Peyer's patch (tissue), 4 donors: ENCODE measurements around the gene RFX4. TPM values are rescaled to one million over a fixed set of nuclear protein-coding genes. Genes with fewer than 3 reads are reported as not detected.
A peak's percentile ranks its signal among the peaks of the same experiment; 100 is the strongest.

Experiments used
- DNase-seq, 3 donors: peaks; one replicate each; pipeline ENCODE4 v3.0.0-alpha.2; 2017 to 2019
- H3K27ac ChIP-seq, 4 donors: fragments of 200-600 bp; sonication (generic); one replicate each; pipeline ENCODE4 v1.5.1; 2016 to 2019
- H3K27me3 ChIP-seq, 2 donors: fragments of 200-600 bp; sonication (generic); one replicate each; pipeline ENCODE4 v1.5.1; 2019
- H3K36me3 ChIP-seq, 3 donors: fragments of 200-600 bp; sonication (generic); one replicate each; pipeline ENCODE4 v1.5.1; 2016 to 2019
- H3K4me1 ChIP-seq, 4 donors: fragments of 200-600 bp; sonication (generic); one replicate each; pipeline ENCODE4 v1.5.1; 2016 to 2019
- H3K4me3 ChIP-seq, 4 donors: fragments of 200-600 bp; sonication (generic); 1 replicate in 3 of 4; 2 replicates in 1 of 4; pipeline ENCODE4 v1.5.1; 2016 to 2019; ENCODE audit warnings: mild to moderate bottlenecking in 1 of 4
- H3K9me3 ChIP-seq, 4 donors: fragments of 200-600 bp; sonication (generic); one replicate each; pipeline ENCODE4 v1.5.1; 2016 to 2019; ENCODE audit warnings: mild to moderate bottlenecking in 1 of 4
- POLR2A ChIP-seq, 2 donors: fragments of 450-650 bp; IDR thresholded peaks; one replicate each; pipeline ENCODE4 v1.5.1; 2017; ENCODE audit warnings: antibody characterized with exemption in 2 of 2, mild to moderate bottlenecking in 2 of 2, moderate library complexity in 2 of 2
- total RNA-seq, 4 donors: library from RNA; depleted of rRNA; stranded (reverse); fragments of >200 nt; gene quantifications; one replicate each; pipeline ENCODE4 v1.1.0, GENCODE V29; 2016
- TF ChIP-seq, protein P1 (sequence below), 6 experiments: fragments of 450-650 bp in 4 of 6; fragments of 200-600 bp in 2 of 6; sonication (generic) in 1 of 6; IDR thresholded peaks; one replicate each; pipeline ENCODE4 v1.5.1; 2017 to 2019; ENCODE audit warnings: antibody characterized with exemption in 6 of 6, mild to moderate bottlenecking in 3 of 6, moderate library complexity in 1 of 6

Gene RFX4
- total RNA-seq, 4 donors from 2014 or later, result not detected

DNA sequence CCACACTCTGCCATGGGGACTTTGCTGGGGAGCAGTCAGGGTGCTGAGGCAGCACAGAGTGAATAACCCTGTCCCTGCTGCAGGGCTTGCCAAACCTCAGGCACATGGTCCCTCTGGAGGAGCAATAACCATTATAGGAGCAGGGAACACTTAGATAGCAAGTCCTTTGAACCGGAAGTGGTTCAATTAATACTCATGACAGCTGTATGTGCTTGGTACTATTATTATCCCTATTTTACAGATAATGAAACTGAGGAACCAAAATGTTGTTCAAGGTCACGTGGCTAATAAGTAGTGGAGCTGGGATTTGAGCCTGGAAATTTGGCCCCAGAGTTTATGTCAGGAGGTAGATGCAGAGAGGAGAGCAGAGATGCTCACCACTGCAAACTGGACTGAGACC lies 49.0 kb downstream of the RFX4 start:
- Histone ChIP-seq H3K36me3 (no peaks in the 10 kb centered on the region), H3K27ac (no peak overlapping the region), H3K4me3 (no peak overlapping the region), H3K27me3 (no peaks in the 10 kb centered on the region), H3K9me3 (no peaks in the 10 kb centered on the region), H3K4me1 (no peaks in the 10 kb centered on the region)
- DNase-seq, result no peak
- TF ChIP-seq, protein P1, sequence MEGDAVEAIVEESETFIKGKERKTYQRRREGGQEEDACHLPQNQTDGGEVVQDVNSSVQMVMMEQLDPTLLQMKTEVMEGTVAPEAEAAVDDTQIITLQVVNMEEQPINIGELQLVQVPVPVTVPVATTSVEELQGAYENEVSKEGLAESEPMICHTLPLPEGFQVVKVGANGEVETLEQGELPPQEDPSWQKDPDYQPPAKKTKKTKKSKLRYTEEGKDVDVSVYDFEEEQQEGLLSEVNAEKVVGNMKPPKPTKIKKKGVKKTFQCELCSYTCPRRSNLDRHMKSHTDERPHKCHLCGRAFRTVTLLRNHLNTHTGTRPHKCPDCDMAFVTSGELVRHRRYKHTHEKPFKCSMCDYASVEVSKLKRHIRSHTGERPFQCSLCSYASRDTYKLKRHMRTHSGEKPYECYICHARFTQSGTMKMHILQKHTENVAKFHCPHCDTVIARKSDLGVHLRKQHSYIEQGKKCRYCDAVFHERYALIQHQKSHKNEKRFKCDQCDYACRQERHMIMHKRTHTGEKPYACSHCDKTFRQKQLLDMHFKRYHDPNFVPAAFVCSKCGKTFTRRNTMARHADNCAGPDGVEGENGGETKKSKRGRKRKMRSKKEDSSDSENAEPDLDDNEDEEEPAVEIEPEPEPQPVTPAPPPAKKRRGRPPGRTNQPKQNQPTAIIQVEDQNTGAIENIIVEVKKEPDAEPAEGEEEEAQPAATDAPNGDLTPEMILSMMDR (IDR thresholded peaks at IDR 0.05), result no peak
- TF ChIP-seq POLR2A (IDR thresholded peaks at IDR 0.05), result no peak

DNA sequence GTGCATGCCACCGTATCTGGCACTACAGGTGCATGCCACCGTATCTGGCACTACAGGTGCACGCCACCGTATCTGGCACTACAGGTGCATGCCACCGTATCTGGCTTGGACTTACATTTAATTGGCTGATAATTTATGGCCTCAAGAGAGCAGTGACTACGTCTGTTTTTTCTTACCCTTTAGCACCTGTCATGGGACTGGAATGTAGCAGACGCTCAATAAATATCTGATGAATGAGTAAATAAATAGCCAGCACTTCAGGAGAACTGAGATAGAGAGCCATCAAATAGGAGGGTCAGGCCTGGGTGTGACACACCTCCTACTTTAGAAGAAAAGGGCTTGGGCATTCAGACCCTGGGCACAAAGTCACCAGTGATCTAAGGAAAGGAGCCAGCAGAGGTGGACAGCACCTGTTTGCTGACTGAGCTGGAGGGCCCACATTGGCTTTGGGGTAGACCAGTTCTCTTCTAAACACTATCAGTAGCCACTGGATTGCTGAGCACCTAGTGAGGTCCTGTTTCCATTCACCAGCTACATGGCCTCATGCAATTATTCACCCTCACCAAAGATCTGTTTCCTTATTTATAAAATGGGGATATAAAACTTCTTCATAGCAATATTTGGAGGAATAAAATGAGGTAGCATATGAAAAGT lies 50.1 kb downstream of the RFX4 start:
- peak in 1 of 3 donors; percentile 51 for DNase-seq
- H3K36me3 ChIP-seq, result no peaks in the 10 kb centered on the region
- no peaks in the 10 kb centered on the region for H3K4me1 ChIP-seq
- TF ChIP-seq, protein P1 (IDR thresholded peaks at IDR 0.05), result no peak
- no peak for TF ChIP-seq POLR2A (IDR thresholded peaks at IDR 0.05)
- no peak overlapping the region for H3K4me3 ChIP-seq
- H3K27me3 ChIP-seq, result no peaks in the 10 kb centered on the region
- H3K9me3 ChIP-seq, result no peaks in the 10 kb centered on the region
- peak overlapping the region in 1 of 4 donors; percentile 44 for H3K27ac ChIP-seq

DNA sequence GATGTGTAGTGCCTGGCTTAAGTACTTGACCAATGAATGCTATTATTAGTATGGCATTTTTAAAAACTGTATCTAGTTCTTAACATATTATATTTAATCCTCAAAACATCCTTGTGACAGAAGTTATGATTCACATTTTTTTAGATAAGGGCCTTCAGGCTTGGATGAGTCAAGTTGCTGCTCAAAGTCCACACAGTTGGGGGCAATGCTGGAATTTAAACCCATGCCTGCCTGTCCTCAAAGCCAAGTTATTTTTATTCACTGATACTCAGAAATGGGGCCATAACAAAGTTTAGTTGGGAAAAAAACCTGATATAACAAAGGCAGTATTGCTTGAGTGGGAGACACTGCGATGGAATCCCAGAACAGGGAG lies 50.6 kb downstream of the RFX4 start:
- H3K4me1 ChIP-seq, result no peaks in the 10 kb centered on the region
- no peaks in the 10 kb centered on the region for H3K9me3 ChIP-seq
- DNase-seq, result peak in 1 of 3 donors; percentile 64
- no peak overlapping the region for H3K4me3 ChIP-seq
- H3K27ac ChIP-seq, result peak overlapping the region in 1 of 4 donors; percentile 44
- no peaks in the 10 kb centered on the region for H3K36me3 ChIP-seq
- H3K27me3 ChIP-seq, result no peaks in the 10 kb centered on the region
- TF ChIP-seq, protein P1 (IDR thresholded peaks at IDR 0.05), result no peak
- no peak for TF ChIP-seq POLR2A (IDR thresholded peaks at IDR 0.05)

DNA sequence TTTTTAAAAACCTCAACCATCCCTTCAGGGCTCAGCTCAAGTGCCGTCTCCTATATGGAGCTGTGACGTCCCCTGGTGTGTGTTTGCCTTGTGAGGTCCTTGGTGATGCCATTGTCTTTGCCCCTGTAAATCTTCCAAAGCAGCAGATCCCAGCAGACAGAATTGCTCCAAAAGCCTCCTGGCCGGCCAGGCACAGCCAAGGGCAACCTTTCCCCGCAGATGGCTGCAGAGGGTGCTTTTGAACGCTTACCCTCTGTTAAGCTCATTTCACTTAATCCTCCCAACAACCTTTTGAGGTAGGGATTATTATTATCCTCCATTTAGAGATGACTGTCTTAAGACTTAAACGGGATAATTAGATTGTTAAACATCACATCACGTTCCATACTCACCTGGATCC lies 51.4 kb downstream of the RFX4 start:
- Histone ChIP-seq H3K27me3 (no peaks in the 10 kb centered on the region), H3K9me3 (no peaks in the 10 kb centered on the region), H3K4me3 (no peak overlapping the region), H3K27ac (no peak overlapping the region), H3K4me1 (no peaks in the 10 kb centered on the region), H3K36me3 (no peaks in the 10 kb centered on the region)
- TF ChIP-seq, protein P1 (IDR thresholded peaks at IDR 0.05), result no peak
- TF ChIP-seq POLR2A (IDR thresholded peaks at IDR 0.05), result no peak
- DNase-seq, result no peak

DNA sequence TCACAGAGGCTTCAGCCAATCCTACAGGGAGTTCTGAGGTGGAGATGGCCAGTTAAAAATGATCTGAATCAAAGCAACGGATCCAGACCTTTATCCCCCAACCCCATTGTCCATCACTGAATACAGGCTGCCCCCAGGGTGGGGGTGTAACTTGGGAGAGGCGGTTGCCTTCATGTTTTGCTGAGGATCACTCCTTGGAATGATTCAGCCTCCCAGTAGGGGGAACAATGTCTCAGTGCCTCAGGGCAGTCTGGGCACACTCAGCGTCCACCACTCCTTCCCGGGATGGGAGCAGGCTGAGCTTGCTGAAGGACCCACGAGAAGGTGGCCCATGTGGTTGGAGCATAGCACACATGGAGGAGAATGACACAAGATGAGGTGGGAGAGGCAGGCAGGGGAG lies 60.2 kb downstream of the RFX4 start:
- DNase-seq, result no peak
- H3K27me3 ChIP-seq, result no peaks in the 10 kb centered on the region
- H3K4me1 ChIP-seq, result no peaks in the 10 kb centered on the region
- H3K9me3 ChIP-seq, result no peaks in the 10 kb centered on the region
- no peak overlapping the region for H3K27ac ChIP-seq
- H3K4me3 ChIP-seq, result no peak overlapping the region
- TF ChIP-seq, protein P1 (IDR thresholded peaks at IDR 0.05), result no peak
- no peak for TF ChIP-seq POLR2A (IDR thresholded peaks at IDR 0.05)
- no peaks in the 10 kb centered on the region for H3K36me3 ChIP-seq
